Measurements from ENCODE around the gene FNDC3B. TPM values are rescaled to one million over a fixed set of nuclear protein-coding genes. Genes with fewer than 3 reads are reported as not detected.

FNDC3B gene
- total and polyA plus RNA-seq, 2 donors (not counting 1 experiment from before 2014, with no cell fraction given) = 1.2 to 9.2 TPM

- H3K9me3 ChIP-seq (ENCODE audit: control extremely low read depth in 1 of 3, control insufficient read depth in 2 of 3, insufficient read depth in 1 of 3, low read length in 2 of 3) = no peaks in the 10 kb centered on the region
- H3K9me3 Mint-ChIP-seq (ENCODE audit: insufficient read depth) = no peaks in the 10 kb centered on the region
- no peak overlapping the region for H3K4me3 Mint-ChIP-seq
- no peak overlapping the region for H3K4me3 ChIP-seq (ENCODE audit: control extremely low read depth in 1 of 5, extremely low read depth in 1 of 5, insufficient read depth in 1 of 5, low read depth in 2 of 5, low read length in 4 of 5)
- 100% methylated on average over 1 of the region's 3 CpGs for WGBS (ENCODE audit: insufficient coverage)
- H3K4me1 ChIP-seq (ENCODE audit: control insufficient read depth in 2 of 2, insufficient read depth in 2 of 2, low read length in 2 of 2) = no peaks in the 10 kb centered on the region
- no peak for DNase-seq
- no peaks in the 10 kb centered on the region for H3K79me2 ChIP-seq (ENCODE audit: control insufficient read depth, insufficient read depth, low read length)
- no peak overlapping the region for H3K27ac ChIP-seq (ENCODE audit: low read length in 2 of 2)
- TF ChIP-seq EZH2 (IDR thresholded peaks at IDR 0.05; ENCODE audit: borderline replicate concordance, insufficient read depth, low read depth, low read length, poor library complexity, severe bottlenecking) (no peak), CTCF (IDR thresholded peaks at IDR 0.05) (no peak)
- H3K9ac ChIP-seq (ENCODE audit: low read length) = no peak overlapping the region
- H3K4me1 Mint-ChIP-seq = no peaks in the 10 kb centered on the region
- intact Hi-C loops (cut with micrococcal nuclease) = no loop called here
- ChIA-PET POLR2A (no interaction called here), CTCF (no interaction called here)
- no peaks in the 10 kb centered on the region for H4K20me1 ChIP-seq (ENCODE audit: control insufficient read depth, insufficient read depth, low read length, poor library complexity, severe bottlenecking)
- H3K4me2 ChIP-seq (replicated peaks; ENCODE audit: low read depth, low read length, poor library complexity, severe bottlenecking) = no peak overlapping the region
- no peaks in the 10 kb centered on the region for H3K27me3 ChIP-seq (replicated peaks in 1 of 4; ENCODE audit: control extremely low read depth in 1 of 4, control insufficient read depth in 3 of 4, insufficient read depth in 4 of 4, low read length in 3 of 4)
- H2AFZ ChIP-seq (ENCODE audit: insufficient read depth, low read depth, low read length, poor library complexity, severe bottlenecking) = no peak overlapping the region
- H3K27ac Mint-ChIP-seq = no peak overlapping the region
- H3K36me3 ChIP-seq (replicated peaks in 1 of 2; ENCODE audit: control extremely low read depth in 1 of 2, control insufficient read depth in 1 of 2, extremely low read depth in 1 of 2, insufficient read depth in 2 of 2, low read length in 1 of 2) = no peaks in the 10 kb centered on the region
- ATAC-seq (ENCODE audit: low read depth) = no peak
- no peaks in the 10 kb centered on the region for H3K27me3 Mint-ChIP-seq
Measured at GRCh38 chr3:172310428-172310760, 271.0 kb downstream of the FNDC3B start.

- no peak overlapping the region for H3K9ac ChIP-seq (ENCODE audit: low read length)
- no peaks in the 10 kb centered on the region for H3K4me1 ChIP-seq (ENCODE audit: control insufficient read depth in 2 of 2, insufficient read depth in 2 of 2, low read length in 2 of 2)
- Mint-ChIP-seq H3K4me3 (no peak overlapping the region), H3K9me3 (ENCODE audit: insufficient read depth) (no peaks in the 10 kb centered on the region), H3K27me3 (no peaks in the 10 kb centered on the region), H3K4me1 (no peaks in the 10 kb centered on the region), H3K27ac (no peak overlapping the region)
- H3K4me3 ChIP-seq (ENCODE audit: control extremely low read depth in 1 of 5, extremely low read depth in 1 of 5, insufficient read depth in 1 of 5, low read depth in 2 of 5, low read length in 4 of 5) = no peak overlapping the region
- 97% methylated on average over 4 of the region's 8 CpGs for WGBS (ENCODE audit: insufficient coverage)
- ChIA-PET CTCF (no interaction called here), POLR2A (no interaction called here)
- no peaks in the 10 kb centered on the region for H3K9me3 ChIP-seq (ENCODE audit: control extremely low read depth in 1 of 3, control insufficient read depth in 2 of 3, insufficient read depth in 1 of 3, low read length in 2 of 3)
- no peaks in the 10 kb centered on the region for H3K79me2 ChIP-seq (ENCODE audit: control insufficient read depth, insufficient read depth, low read length)
- no peaks in the 10 kb centered on the region for H3K36me3 ChIP-seq (replicated peaks in 1 of 2; ENCODE audit: control extremely low read depth in 1 of 2, control insufficient read depth in 1 of 2, extremely low read depth in 1 of 2, insufficient read depth in 2 of 2, low read length in 1 of 2)
- ATAC-seq (ENCODE audit: low read depth) (no peak), DNase-seq (no peak)
- no peak overlapping the region for H2AFZ ChIP-seq (ENCODE audit: insufficient read depth, low read depth, low read length, poor library complexity, severe bottlenecking)
- H3K27me3 ChIP-seq (replicated peaks in 1 of 4; ENCODE audit: control extremely low read depth in 1 of 4, control insufficient read depth in 3 of 4, insufficient read depth in 4 of 4, low read length in 3 of 4) = no peaks in the 10 kb centered on the region
- no peak overlapping the region for H3K4me2 ChIP-seq (replicated peaks; ENCODE audit: low read depth, low read length, poor library complexity, severe bottlenecking)
- no peak overlapping the region for H3K27ac ChIP-seq (ENCODE audit: low read length in 2 of 2)
- TF ChIP-seq EZH2 (IDR thresholded peaks at IDR 0.05; ENCODE audit: borderline replicate concordance, insufficient read depth, low read depth, low read length, poor library complexity, severe bottlenecking) = no peak
- TF ChIP-seq CTCF (IDR thresholded peaks at IDR 0.05) = no peak
- intact Hi-C loops (cut with micrococcal nuclease) = no loop called here
- H4K20me1 ChIP-seq (ENCODE audit: control insufficient read depth, insufficient read depth, low read length, poor library complexity, severe bottlenecking) = no peaks in the 10 kb centered on the region
Measured at GRCh38 chr3:172311217-172311616, 271.8 kb downstream of the FNDC3B start.

All from B cell (primary cell).